ENCODE data around the gene GCFC2. TPM values are rescaled to one million over a fixed set of nuclear protein-coding genes. Genes with fewer than 3 reads are reported as not detected.
A peak's percentile ranks its signal among the peaks of the same experiment; 100 is the strongest.

GCFC2 gene
- total RNA-seq, 1 donor: 13.8 TPM

DNA sequence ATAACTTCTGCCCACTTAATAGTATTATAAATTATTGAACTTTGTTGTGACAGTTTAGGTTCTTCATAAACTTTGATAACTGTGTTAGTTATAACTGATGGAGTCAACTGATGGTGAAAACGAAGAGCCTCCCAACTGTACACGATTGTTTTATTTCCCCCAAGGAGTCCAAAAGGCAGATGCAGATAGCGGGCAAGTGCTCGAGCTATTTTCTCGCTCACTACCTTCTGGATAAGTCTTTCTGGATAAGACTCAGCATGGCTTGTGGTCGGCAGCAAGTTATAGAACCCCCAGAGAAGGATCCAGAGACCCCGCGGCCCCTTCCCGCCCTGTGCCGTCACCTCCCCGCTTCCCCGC lies 517 bp downstream of the GCFC2 start:
- peak overlapping the region; percentile 75 for H3K4me3 ChIP-seq (ENCODE audit: low read depth, low read length)
- no peak for DNase-seq (ENCODE audit: low read depth)
- TF ChIP-seq, protein P1, sequence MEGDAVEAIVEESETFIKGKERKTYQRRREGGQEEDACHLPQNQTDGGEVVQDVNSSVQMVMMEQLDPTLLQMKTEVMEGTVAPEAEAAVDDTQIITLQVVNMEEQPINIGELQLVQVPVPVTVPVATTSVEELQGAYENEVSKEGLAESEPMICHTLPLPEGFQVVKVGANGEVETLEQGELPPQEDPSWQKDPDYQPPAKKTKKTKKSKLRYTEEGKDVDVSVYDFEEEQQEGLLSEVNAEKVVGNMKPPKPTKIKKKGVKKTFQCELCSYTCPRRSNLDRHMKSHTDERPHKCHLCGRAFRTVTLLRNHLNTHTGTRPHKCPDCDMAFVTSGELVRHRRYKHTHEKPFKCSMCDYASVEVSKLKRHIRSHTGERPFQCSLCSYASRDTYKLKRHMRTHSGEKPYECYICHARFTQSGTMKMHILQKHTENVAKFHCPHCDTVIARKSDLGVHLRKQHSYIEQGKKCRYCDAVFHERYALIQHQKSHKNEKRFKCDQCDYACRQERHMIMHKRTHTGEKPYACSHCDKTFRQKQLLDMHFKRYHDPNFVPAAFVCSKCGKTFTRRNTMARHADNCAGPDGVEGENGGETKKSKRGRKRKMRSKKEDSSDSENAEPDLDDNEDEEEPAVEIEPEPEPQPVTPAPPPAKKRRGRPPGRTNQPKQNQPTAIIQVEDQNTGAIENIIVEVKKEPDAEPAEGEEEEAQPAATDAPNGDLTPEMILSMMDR (IDR thresholded peaks at IDR 0.05; ENCODE audit: insufficient read depth, low read depth, low read length): no peak

DNA sequence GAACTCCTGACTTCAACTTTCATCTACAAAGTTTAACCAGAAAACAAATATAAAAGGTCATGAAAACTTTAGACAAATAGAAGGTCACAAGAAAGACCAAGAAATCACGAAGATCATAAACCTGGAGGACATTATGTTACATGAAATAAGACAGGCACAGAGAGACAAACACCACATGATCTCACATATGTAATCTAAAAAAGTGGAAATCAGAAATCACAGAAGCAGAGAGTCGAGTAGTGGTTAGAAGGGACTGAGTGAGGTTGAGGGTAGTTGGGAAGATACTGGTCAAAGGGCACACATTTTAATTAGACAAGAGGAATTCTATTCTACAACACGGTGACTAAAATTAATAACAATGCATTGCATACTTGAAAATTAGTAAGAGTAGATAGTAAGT lies 1.4 kb downstream of the GCFC2 start:
- H3K4me3 ChIP-seq (ENCODE audit: low read depth, low read length): peak overlapping the region; percentile 75
- peak; percentile 29 for DNase-seq (ENCODE audit: low read depth)
- TF ChIP-seq, protein P1 (IDR thresholded peaks at IDR 0.05; ENCODE audit: insufficient read depth, low read depth, low read length): no peak

DNA sequence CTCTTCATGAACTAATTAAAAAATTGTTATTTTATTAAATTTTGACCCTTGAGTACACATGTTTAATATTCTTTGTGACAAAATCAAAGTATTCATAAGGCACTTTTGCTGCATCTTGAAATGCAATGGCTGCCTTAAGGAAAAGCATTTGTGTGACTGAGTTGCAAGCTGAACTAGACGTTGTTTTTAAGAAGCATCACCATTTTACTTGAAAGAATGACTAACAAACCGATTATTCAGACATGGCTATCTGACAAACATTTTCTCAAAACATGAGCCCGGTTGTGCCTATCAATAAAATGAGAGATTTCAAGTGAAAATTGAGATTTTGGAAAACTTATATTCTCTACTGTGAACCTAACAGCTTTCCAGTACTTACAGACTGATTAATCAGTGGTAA lies 2.8 kb downstream of the GCFC2 start:
- TF ChIP-seq, protein P1 (IDR thresholded peaks at IDR 0.05; ENCODE audit: insufficient read depth, low read depth, low read length): no peak
- DNase-seq (ENCODE audit: low read depth): peak; percentile 8
- H3K4me3 ChIP-seq (ENCODE audit: low read depth, low read length): no peak overlapping the region

DNA sequence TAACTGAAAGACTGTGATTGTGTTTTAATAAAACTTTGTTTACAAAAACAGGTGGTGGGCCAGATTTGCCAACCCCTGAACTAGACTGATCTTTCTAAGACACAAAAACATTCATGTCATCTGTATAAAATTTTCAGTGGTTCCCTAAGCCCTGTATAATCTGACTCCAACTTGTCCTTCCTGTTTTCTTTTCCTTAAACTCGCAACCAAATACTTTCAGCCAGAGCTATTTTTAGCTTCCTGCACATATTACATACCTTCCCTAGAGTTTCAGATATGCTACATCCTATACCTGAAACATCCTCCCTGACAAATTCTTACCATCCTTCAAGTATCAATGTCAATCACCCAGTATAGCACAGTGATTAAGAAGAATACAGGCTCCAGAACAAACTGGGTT lies 4.8 kb downstream of the GCFC2 start:
- TF ChIP-seq, protein P1 (IDR thresholded peaks at IDR 0.05; ENCODE audit: insufficient read depth, low read depth, low read length): no peak
- no peak overlapping the region for H3K4me3 ChIP-seq (ENCODE audit: low read depth, low read length)
- peak; percentile 10 for DNase-seq (ENCODE audit: low read depth)

DNA sequence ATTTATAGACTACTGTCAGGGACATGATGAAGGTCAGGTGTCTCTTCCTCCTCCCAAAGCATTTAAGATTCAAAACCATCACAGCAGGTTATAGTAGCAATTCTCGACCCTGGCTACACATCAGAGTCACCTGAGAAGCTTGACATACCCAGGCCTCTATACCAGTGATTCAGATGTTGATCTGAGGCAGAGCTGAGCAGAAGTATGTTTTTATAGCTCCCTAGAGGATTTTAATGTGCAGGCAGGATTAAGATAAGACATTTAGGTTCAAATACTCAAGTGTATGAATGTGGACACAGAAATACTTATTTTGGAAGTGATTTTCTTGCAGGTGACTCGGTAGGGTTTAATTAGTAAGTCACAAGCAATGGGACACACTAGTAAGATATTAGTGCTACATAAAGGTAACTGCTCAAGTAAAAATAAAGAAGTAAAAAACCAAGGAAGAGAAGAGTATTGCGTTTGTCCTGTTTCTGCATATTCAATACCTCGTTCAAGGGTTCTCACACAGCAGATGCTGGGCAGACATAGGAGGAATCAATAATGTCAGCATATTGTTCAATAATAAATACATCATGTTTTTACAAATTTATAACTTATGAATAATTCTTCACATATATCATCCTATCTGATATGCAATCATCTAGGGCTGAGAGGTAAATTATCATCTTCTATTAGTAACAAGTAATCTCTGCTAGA lies 7.0 kb downstream of the GCFC2 start:
- no peak overlapping the region for H3K4me3 ChIP-seq (ENCODE audit: low read depth, low read length)
- no peak for DNase-seq (ENCODE audit: low read depth)
- TF ChIP-seq, protein P1 (IDR thresholded peaks at IDR 0.05; ENCODE audit: insufficient read depth, low read depth, low read length): no peak

DNA sequence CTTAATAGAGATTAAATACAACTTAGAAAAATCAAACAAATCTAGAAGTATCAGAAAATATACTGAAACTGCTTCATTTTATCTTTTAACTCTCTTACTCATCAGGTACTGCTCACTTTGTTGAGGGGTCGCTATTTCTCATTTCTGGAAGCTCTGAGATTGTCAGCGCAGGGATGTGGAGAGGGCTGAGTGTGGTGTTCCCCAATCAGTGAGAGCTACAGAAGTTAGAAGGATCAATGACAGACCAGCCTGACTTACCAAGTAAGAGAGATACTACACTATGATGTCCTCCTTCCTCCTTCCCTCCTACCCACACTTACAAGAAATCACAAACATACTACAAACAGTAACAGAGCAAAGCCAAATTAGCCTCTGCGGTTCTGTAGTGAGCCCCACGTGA lies 8.1 kb downstream of the GCFC2 start:
- DNase-seq (ENCODE audit: low read depth): no peak
- H3K4me3 ChIP-seq (ENCODE audit: low read depth, low read length): no peak overlapping the region
- TF ChIP-seq, protein P1 (IDR thresholded peaks at IDR 0.05; ENCODE audit: insufficient read depth, low read depth, low read length): no peak

DNA sequence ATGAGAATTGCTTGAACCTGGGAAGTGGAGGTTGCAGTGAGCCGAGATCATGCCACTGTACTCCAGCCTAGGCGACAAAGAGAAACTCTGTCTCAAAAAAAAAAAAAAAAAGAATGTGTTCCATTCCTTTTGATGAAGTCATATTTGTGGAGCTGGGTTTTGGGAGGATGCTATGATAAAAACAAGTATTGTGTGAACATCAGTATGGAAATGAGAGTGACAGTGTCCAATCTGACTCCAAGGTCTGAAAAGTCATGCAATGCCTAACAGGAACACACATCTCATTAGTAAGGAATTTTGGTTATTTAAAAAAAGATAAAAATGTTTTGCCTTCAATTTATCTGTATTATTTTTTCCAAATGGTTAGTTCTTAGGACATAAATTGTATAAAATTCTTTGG lies 11.8 kb downstream of the GCFC2 start:
- no peak overlapping the region for H3K4me3 ChIP-seq (ENCODE audit: low read depth, low read length)
- TF ChIP-seq, protein P1 (IDR thresholded peaks at IDR 0.05; ENCODE audit: insufficient read depth, low read depth, low read length): no peak
- DNase-seq (ENCODE audit: low read depth): no peak
